Loucy (cell line): ENCODE measurements around the gene POFUT2.

Experiments
- H2AFZ ChIP-seq: fragments of 200-600 bp; sonication (generic); 2 replicates; pipeline ENCODE4 v1.6.0; 2016; ENCODE audit warnings: antibody characterized with exemption, mild to moderate bottlenecking, low read length, moderate library complexity
- H3F3A ChIP-seq: fragments of 200-600 bp; 2 replicates; pipeline ENCODE4 v1.6.0; 2016; ENCODE audit warnings: antibody characterized with exemption, low read depth, mild to moderate bottlenecking
- H3K27me3 ChIP-seq: fragments of 200-600 bp; sonication (generic); 2 replicates; pipeline ENCODE4 v1.6.1; 2014; ENCODE audit warnings: low read length, mild to moderate bottlenecking; ENCODE audit not compliant: insufficient read depth, poor library complexity, severe bottlenecking
- H3K36me3 ChIP-seq: fragments of 200-600 bp; sonication (generic); 2 replicates; pipeline ENCODE4 v1.6.1; 2016; ENCODE audit warnings: low read length; ENCODE audit not compliant: insufficient read depth
- H3K4me1 ChIP-seq: fragments of 200-600 bp; sonication (generic); 2 replicates; pipeline ENCODE4 v1.5.1; 2014; ENCODE audit warnings: low read length, mild to moderate bottlenecking; ENCODE audit not compliant: insufficient read depth, poor library complexity, severe bottlenecking
- H3K4me2 ChIP-seq: fragments of 200-600 bp; sonication (generic); 2 replicates; pipeline ENCODE4 v1.6.0; 2014; ENCODE audit warnings: antibody characterized with exemption, low read length, low read depth, mild to moderate bottlenecking; ENCODE audit not compliant: poor library complexity, severe bottlenecking
- H3K4me3 ChIP-seq: fragments of 200-600 bp; sonication (generic); 2 replicates; pipeline ENCODE4 v1.5.1; 2014; ENCODE audit warnings: low read length, mild to moderate bottlenecking, mixed read lengths; ENCODE audit not compliant: poor library complexity, severe bottlenecking
- H3K79me2 ChIP-seq: fragments of 200-600 bp; sonication (generic); 2 replicates; pipeline ENCODE4 v1.6.1; 2014; ENCODE audit warnings: low read length; ENCODE audit not compliant: insufficient read depth
- H3K9ac ChIP-seq: fragments of 200-600 bp; sonication (generic); 2 replicates; pipeline ENCODE4 v1.6.0; 2014; ENCODE audit warnings: mild to moderate bottlenecking, low read depth, low read length, moderate library complexity; ENCODE audit not compliant: poor library complexity, severe bottlenecking
- H3K9me2 ChIP-seq: fragments of 200-600 bp; sonication (generic); replicated peaks from 2 replicates; pipeline ENCODE4 v1.6.1; 2016; ENCODE audit warnings: low read depth, low read length, mixed read lengths
- H3K9me3 ChIP-seq: fragments of 200-600 bp; sonication (generic); 2 replicates; pipeline ENCODE4 v1.6.1; 2014; ENCODE audit warnings: mild to moderate bottlenecking, antibody characterized with exemption, low read length, low read depth; ENCODE audit not compliant: insufficient read depth
- H4K20me1 ChIP-seq: fragments of 200-600 bp; sonication (generic); 2 replicates; pipeline ENCODE4 v1.6.0; 2014; ENCODE audit warnings: antibody characterized with exemption, low read length, mild to moderate bottlenecking; ENCODE audit not compliant: insufficient read depth, poor library complexity, severe bottlenecking
- EZH2phosphoT487 ChIP-seq: fragments of 200-600 bp; IDR thresholded peaks from 2 replicates; pipeline ENCODE4 v1.6.1; 2018; ENCODE audit warnings: antibody characterized with exemption, mild to moderate bottlenecking, moderate library complexity, borderline replicate concordance
- TF ChIP-seq, protein P1 (sequence below): fragments of 200-600 bp; sonication (generic); conservative IDR thresholded peaks from 2 replicates; pipeline ENCODE4 v1.5.1; 2014; ENCODE audit warnings: mild to moderate bottlenecking, antibody characterized with exemption, low read length

Gene POFUT2

DNA sequence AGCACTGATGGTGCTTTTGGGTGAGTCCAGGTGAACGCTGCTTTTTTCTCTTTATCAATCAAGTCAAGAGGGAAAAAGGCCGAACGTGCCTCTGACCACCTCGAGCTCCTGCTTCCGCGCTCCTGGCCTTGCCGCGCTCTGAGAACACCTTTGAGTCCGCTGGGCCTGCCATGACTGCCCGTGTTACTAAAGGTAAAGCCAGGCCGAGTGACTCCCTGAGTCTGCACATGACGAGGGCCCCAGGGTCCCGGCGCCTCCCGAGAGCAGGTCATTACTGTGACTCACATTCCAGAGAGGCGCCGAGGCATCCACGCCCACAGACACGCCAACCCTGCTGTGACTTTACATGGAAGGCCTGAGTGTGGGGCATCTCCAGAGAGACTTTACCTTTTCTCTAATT is 11.1 kb downstream of the POFUT2 start:
- H3K9me2 ChIP-seq, result no peaks in the 10 kb centered on the region
- H3K27me3 ChIP-seq, result no peaks in the 10 kb centered on the region
- H3K4me3 ChIP-seq, result no peak overlapping the region
- H3F3A ChIP-seq, result no peaks in the 10 kb centered on the region
- H2AFZ ChIP-seq, result no peak overlapping the region
- peaks cover 4% of the 10 kb centered on the region; the same call in 1 of the 2 replicates for H3K36me3 ChIP-seq
- no peaks in the 10 kb centered on the region for H3K4me1 ChIP-seq
- H3K9me3 ChIP-seq, result no peaks in the 10 kb centered on the region
- TF ChIP-seq EZH2phosphoT487, result no peak
- TF ChIP-seq, protein P1, sequence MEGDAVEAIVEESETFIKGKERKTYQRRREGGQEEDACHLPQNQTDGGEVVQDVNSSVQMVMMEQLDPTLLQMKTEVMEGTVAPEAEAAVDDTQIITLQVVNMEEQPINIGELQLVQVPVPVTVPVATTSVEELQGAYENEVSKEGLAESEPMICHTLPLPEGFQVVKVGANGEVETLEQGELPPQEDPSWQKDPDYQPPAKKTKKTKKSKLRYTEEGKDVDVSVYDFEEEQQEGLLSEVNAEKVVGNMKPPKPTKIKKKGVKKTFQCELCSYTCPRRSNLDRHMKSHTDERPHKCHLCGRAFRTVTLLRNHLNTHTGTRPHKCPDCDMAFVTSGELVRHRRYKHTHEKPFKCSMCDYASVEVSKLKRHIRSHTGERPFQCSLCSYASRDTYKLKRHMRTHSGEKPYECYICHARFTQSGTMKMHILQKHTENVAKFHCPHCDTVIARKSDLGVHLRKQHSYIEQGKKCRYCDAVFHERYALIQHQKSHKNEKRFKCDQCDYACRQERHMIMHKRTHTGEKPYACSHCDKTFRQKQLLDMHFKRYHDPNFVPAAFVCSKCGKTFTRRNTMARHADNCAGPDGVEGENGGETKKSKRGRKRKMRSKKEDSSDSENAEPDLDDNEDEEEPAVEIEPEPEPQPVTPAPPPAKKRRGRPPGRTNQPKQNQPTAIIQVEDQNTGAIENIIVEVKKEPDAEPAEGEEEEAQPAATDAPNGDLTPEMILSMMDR, result no peak
- no peak overlapping the region for H3K4me2 ChIP-seq
- H4K20me1 ChIP-seq, result no peaks in the 10 kb centered on the region
- no peaks in the 10 kb centered on the region for H3K79me2 ChIP-seq
- H3K9ac ChIP-seq, result no peak overlapping the region

DNA sequence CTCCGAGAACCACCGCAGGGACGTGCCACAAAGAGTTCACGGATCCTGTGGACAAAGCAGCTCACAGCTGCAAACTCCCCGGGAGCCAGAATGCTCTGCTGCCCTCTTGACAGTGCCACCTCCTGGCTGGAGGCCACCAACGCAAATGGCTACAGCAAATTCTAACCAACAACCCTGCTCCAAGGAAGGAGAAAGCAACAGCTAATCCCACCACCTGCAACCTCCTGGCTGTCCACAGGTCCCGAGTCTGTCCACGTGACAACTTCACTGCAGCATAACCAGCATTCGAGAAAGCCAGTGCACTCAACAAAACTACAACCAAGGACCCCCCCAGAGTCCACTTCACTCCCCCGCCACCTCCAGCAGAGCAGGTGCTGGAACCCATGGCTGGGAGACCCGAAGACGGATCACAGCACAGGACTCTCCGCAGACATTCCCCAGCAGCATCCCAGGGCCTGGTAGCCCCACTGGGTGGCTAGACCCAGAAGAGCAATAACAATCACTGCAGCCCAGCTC is 17.3 kb downstream of the POFUT2 start:
- peaks cover 35% of the 10 kb centered on the region; the same call in 1 of the 2 replicates for H3K36me3 ChIP-seq

GRCh38 chr21:45269861-45270260 is 17.8 kb downstream of the POFUT2 start:
- Histone ChIP-seq H3K4me3 (no peak overlapping the region), H2AFZ (no peak overlapping the region), H3K27me3 (no peaks in the 10 kb centered on the region), H3K79me2 (no peaks in the 10 kb centered on the region), H3K4me2 (no peak overlapping the region), H3K4me1 (no peaks in the 10 kb centered on the region), H3F3A (no peaks in the 10 kb centered on the region), H4K20me1 (no peaks in the 10 kb centered on the region), H3K36me3 (peaks cover 40% of the 10 kb centered on the region; the same call in 1 of the 2 replicates), H3K9me3 (no peaks in the 10 kb centered on the region), H3K9me2 (no peaks in the 10 kb centered on the region), H3K9ac (no peak overlapping the region)
- TF ChIP-seq EZH2phosphoT487, result no peak
- TF ChIP-seq, protein P1, result no peak

More for the DNA sequence above, 17.3 kb downstream of the POFUT2 start:
- no peaks in the 10 kb centered on the region for H3K9me3 ChIP-seq
- H3K9ac ChIP-seq, result no peak overlapping the region
- H4K20me1 ChIP-seq, result no peaks in the 10 kb centered on the region
- H3K4me1 ChIP-seq, result no peaks in the 10 kb centered on the region
- TF ChIP-seq EZH2phosphoT487, result no peak
- TF ChIP-seq, protein P1, result peak; percentile 50
- no peaks in the 10 kb centered on the region for H3F3A ChIP-seq
- no peaks in the 10 kb centered on the region for H3K27me3 ChIP-seq
- H3K9me2 ChIP-seq, result no peaks in the 10 kb centered on the region
- H3K4me2 ChIP-seq, result no peak overlapping the region
- H2AFZ ChIP-seq, result no peak overlapping the region
- H3K4me3 ChIP-seq, result no peak overlapping the region
- no peaks in the 10 kb centered on the region for H3K79me2 ChIP-seq
